Neural cell (in vitro differentiated cells): ENCODE data around the gene ACD. TPM values are rescaled to one million over a fixed set of nuclear protein-coding genes. Genes with fewer than 3 reads are reported as not detected.
A peak's percentile ranks its signal among the peaks of the same experiment; 100 is the strongest.

ENCODE experiments used
- H2AFZ ChIP-seq: fragments of 200-600, 300-800 bp; sonication (generic), shearing (Covaris generic); 2 replicates; pipeline ENCODE4 v1.6.0; 2014; ENCODE audit warnings: low read depth, mild to moderate bottlenecking, antibody characterized with exemption, low read length, moderate library complexity
- H3F3A ChIP-seq: fragments of 200-600 bp; shearing (Covaris generic); 2 replicates; pipeline ENCODE4 v1.6.1; 2016; ENCODE audit warnings: mild to moderate bottlenecking, moderate library complexity, mixed read lengths, antibody characterized with exemption, low read length; ENCODE audit not compliant: insufficient read depth, poor library complexity, severe bottlenecking
- H3K27ac ChIP-seq: fragments of 200-600, 300-800 bp; sonication (generic), shearing (Covaris generic); 2 replicates; pipeline ENCODE4 v1.5.1; 2014; ENCODE audit warnings: mild to moderate bottlenecking, low read length, moderate library complexity
- H3K27me3 ChIP-seq: fragments of 300-800, 200-600 bp; sonication (generic), shearing (Covaris generic); 2 replicates; pipeline ENCODE4 v1.6.0; 2014; ENCODE audit warnings: mild to moderate bottlenecking, low read depth, low read length, moderate library complexity; ENCODE audit not compliant: insufficient read depth
- H3K36me3 ChIP-seq: fragments of 300-800, 200-600 bp; sonication (generic), shearing (Covaris generic); 2 replicates; pipeline ENCODE4 v1.5.1; 2014; ENCODE audit warnings: mild to moderate bottlenecking, antibody characterized with exemption, low read length, moderate library complexity; ENCODE audit not compliant: insufficient read depth
- H3K4me2 ChIP-seq: fragments of 300-800, 200-600 bp; sonication (generic), shearing (Covaris generic); 2 replicates; pipeline ENCODE4 v1.6.0; 2014; ENCODE audit warnings: mild to moderate bottlenecking, low read length
- H3K4me3 ChIP-seq: fragments of 300-800, 200-600 bp; sonication (generic), shearing (Covaris generic); 2 replicates; pipeline ENCODE4 v1.5.1; 2014; ENCODE audit warnings: mild to moderate bottlenecking, low read length, moderate library complexity
- H3K79me2 ChIP-seq: fragments of 200-600 bp; shearing (Covaris generic); replicated peaks from 2 replicates; pipeline ENCODE4 v1.6.0; 2014; ENCODE audit warnings: mild to moderate bottlenecking, low read length, moderate library complexity; ENCODE audit not compliant: insufficient read depth
- H3K9ac ChIP-seq: fragments of 300-800, 200-600 bp; sonication (generic), shearing (Covaris generic); 2 replicates; pipeline ENCODE4 v1.6.1; 2016; ENCODE audit warnings: mild to moderate bottlenecking, low read length, mixed read lengths
- H3K9me2 ChIP-seq: fragments of 200-600 bp; shearing (Covaris generic); 2 replicates; pipeline ENCODE4 v1.6.1; 2016; ENCODE audit warnings: mild to moderate bottlenecking, low read length, mixed read lengths; ENCODE audit not compliant: insufficient read depth
- H3K9me3 ChIP-seq: fragments of 200-600, 300-800 bp; sonication (generic), shearing (Covaris generic); 2 replicates; pipeline ENCODE4 v1.6.1; 2016; ENCODE audit warnings: mild to moderate bottlenecking, mixed run types, low read length, moderate library complexity, mixed read lengths
- H4K20me1 ChIP-seq: fragments of 200-600 bp; shearing (Covaris generic); 2 replicates; pipeline ENCODE4 v1.6.1; 2016; ENCODE audit warnings: mild to moderate bottlenecking, mixed run types; ENCODE audit not compliant: insufficient read depth
- EP300 ChIP-seq: fragments of 450-650 bp; conservative IDR thresholded peaks from 2 replicates; pipeline ENCODE4 v1.6.1; 2014; ENCODE audit warnings: antibody characterized with exemption, mild to moderate bottlenecking, moderate library complexity; ENCODE audit not compliant: poor library complexity, severe bottlenecking
- EZH2 ChIP-seq: fragments of 200-600, 300-800 bp; shearing (Covaris generic), sonication (generic); IDR thresholded peaks from 2 replicates; pipeline ENCODE4 v1.6.1; 2014; ENCODE audit warnings: antibody characterized with exemption, low read length, borderline replicate concordance, mild to moderate bottlenecking; ENCODE audit not compliant: insufficient read depth, poor library complexity, severe bottlenecking
- MXI1 ChIP-seq: fragments of 450-650 bp; conservative IDR thresholded peaks from 2 replicates; pipeline ENCODE4 v1.6.1; 2014; ENCODE audit warnings: antibody characterized with exemption, mild to moderate bottlenecking; ENCODE audit not compliant: poor library complexity, severe bottlenecking
- POLR2AphosphoS5 ChIP-seq: IDR thresholded peaks from 2 replicates; pipeline ENCODE4 v1.6.1; 2012
- RAD21 ChIP-seq: fragments of 450-650 bp; conservative IDR thresholded peaks from 2 replicates; pipeline ENCODE4 v1.6.1; 2014; ENCODE audit warnings: antibody characterized with exemption, mild to moderate bottlenecking, moderate library complexity
- SMC3 ChIP-seq: fragments of 450-650 bp; conservative IDR thresholded peaks from 2 replicates; pipeline ENCODE4 v1.6.1; 2014; ENCODE audit warnings: antibody characterized with exemption, mild to moderate bottlenecking, moderate library complexity; ENCODE audit not compliant: poor library complexity
- TAF1 ChIP-seq: IDR thresholded peaks from 2 replicates; pipeline ENCODE4 v1.6.1; 2012; ENCODE audit warnings: low read depth
- polyA plus RNA-seq: library from polyadenylated mRNA; depleted of rRNA; stranded (reverse); fragments of >200 nt; gene quantifications from 2 replicates; pipeline ENCODE4 v1.2.3, GENCODE V29; 2014
- TF ChIP-seq, protein P1 (sequence below): IDR thresholded peaks from 2 replicates; pipeline ENCODE4 v1.6.1; 2012; ENCODE audit warnings: borderline replicate concordance
- TF ChIP-seq, protein P2 (sequence below): fragments of 450-650 bp; IDR thresholded peaks from 2 replicates; pipeline ENCODE4 v1.5.1; 2014; ENCODE audit warnings: antibody characterized with exemption, mild to moderate bottlenecking, moderate library complexity; ENCODE audit not compliant: poor library complexity, severe bottlenecking

The ACD gene
- polyA plus RNA-seq, 1 donor from 2014 or later, result 98.6 TPM

DNA sequence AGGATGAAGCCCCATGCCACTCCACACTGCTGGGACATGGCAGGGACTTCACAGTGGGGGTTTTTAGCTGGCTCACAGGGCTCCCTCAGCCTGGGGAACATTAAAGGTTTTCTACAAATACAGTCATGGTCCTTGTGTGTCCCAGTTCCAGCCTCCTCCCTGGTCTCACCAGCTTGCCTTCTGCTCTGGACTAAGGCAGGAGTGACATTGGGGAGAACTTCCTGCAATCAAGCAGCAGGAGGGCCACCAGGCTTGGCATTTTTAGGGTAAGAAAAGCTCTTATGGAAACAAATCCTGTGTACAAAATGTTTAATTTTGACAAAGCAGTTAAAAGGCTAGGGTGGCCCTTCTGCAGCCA lies 2.6 kb upstream of the ACD start:
- no peaks in the 10 kb centered on the region for H3K36me3 ChIP-seq
- H3K27ac ChIP-seq, result no peak overlapping the region
- H2AFZ ChIP-seq, result no peak overlapping the region
- no peak for TF ChIP-seq TAF1
- TF ChIP-seq POLR2AphosphoS5, result no peak
- no peak for TF ChIP-seq SMC3
- no peak for TF ChIP-seq RAD21
- no peak for TF ChIP-seq EZH2
- TF ChIP-seq, protein P1, sequence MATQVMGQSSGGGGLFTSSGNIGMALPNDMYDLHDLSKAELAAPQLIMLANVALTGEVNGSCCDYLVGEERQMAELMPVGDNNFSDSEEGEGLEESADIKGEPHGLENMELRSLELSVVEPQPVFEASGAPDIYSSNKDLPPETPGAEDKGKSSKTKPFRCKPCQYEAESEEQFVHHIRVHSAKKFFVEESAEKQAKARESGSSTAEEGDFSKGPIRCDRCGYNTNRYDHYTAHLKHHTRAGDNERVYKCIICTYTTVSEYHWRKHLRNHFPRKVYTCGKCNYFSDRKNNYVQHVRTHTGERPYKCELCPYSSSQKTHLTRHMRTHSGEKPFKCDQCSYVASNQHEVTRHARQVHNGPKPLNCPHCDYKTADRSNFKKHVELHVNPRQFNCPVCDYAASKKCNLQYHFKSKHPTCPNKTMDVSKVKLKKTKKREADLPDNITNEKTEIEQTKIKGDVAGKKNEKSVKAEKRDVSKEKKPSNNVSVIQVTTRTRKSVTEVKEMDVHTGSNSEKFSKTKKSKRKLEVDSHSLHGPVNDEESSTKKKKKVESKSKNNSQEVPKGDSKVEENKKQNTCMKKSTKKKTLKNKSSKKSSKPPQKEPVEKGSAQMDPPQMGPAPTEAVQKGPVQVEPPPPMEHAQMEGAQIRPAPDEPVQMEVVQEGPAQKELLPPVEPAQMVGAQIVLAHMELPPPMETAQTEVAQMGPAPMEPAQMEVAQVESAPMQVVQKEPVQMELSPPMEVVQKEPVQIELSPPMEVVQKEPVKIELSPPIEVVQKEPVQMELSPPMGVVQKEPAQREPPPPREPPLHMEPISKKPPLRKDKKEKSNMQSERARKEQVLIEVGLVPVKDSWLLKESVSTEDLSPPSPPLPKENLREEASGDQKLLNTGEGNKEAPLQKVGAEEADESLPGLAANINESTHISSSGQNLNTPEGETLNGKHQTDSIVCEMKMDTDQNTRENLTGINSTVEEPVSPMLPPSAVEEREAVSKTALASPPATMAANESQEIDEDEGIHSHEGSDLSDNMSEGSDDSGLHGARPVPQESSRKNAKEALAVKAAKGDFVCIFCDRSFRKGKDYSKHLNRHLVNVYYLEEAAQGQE, result no peak
- TF ChIP-seq EP300, result no peak
- TF ChIP-seq, protein P2, sequence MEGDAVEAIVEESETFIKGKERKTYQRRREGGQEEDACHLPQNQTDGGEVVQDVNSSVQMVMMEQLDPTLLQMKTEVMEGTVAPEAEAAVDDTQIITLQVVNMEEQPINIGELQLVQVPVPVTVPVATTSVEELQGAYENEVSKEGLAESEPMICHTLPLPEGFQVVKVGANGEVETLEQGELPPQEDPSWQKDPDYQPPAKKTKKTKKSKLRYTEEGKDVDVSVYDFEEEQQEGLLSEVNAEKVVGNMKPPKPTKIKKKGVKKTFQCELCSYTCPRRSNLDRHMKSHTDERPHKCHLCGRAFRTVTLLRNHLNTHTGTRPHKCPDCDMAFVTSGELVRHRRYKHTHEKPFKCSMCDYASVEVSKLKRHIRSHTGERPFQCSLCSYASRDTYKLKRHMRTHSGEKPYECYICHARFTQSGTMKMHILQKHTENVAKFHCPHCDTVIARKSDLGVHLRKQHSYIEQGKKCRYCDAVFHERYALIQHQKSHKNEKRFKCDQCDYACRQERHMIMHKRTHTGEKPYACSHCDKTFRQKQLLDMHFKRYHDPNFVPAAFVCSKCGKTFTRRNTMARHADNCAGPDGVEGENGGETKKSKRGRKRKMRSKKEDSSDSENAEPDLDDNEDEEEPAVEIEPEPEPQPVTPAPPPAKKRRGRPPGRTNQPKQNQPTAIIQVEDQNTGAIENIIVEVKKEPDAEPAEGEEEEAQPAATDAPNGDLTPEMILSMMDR, result no peak
- no peak for TF ChIP-seq MXI1
- no peak overlapping the region for H3K4me3 ChIP-seq
- H3K9me2 ChIP-seq, result no peaks in the 10 kb centered on the region
- no peaks in the 10 kb centered on the region for H3K27me3 ChIP-seq
- H4K20me1 ChIP-seq, result no peaks in the 10 kb centered on the region
- H3K79me2 ChIP-seq, result peaks cover 15% of the 10 kb centered on the region
- no peak overlapping the region for H3K9ac ChIP-seq
- H3K9me3 ChIP-seq, result no peaks in the 10 kb centered on the region
- H3F3A ChIP-seq, result no peaks in the 10 kb centered on the region
- no peak overlapping the region for H3K4me2 ChIP-seq

DNA sequence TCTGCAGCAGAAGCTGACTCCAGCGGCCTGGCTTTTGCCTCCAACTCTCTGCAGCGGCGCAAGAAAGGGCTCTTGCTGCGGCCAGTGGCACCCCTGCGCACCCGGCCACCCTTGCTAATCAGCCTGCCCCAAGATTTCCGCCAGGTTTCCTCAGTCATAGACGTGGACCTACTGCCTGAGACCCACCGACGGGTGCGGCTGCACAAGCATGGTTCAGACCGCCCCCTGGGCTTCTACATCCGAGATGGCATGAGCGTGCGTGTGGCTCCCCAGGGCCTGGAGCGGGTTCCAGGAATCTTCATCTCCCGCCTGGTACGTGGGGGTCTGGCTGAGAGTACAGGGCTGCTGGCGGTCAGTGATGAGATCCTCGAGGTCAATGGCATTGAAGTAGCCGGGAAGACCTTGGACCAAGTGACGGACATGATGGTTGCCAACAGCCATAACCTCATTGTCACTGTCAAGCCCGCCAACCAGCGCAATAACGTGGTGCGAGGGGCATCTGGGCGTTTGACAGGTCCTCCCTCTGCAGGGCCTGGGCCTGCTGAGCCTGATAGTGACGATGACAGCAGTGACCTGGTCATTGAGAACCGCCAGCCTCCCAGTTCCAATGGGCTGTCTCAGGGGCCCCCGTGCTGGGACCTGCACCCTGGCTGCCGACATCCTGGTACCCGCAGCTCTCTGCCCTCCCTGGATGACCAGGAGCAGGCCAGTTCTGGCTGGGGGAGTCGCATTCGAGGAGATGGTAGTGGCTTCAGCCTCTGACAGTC lies 2.0 kb upstream of the ACD start:
- H3K9me3 ChIP-seq, result no peaks in the 10 kb centered on the region
- TF ChIP-seq TAF1, result no peak
- no peak for TF ChIP-seq EP300
- no peak for TF ChIP-seq POLR2AphosphoS5
- TF ChIP-seq, protein P2, result no peak
- no peak for TF ChIP-seq MXI1
- TF ChIP-seq, protein P1, result no peak
- peak overlapping the region; percentile 97 for H3K27ac ChIP-seq
- H3K4me3 ChIP-seq, result peak overlapping the region; percentile 100
- H3K4me2 ChIP-seq, result peak overlapping the region; percentile 80
- no peaks in the 10 kb centered on the region for H3K9me2 ChIP-seq
- peaks cover 15% of the 10 kb centered on the region for H3K79me2 ChIP-seq
- no peaks in the 10 kb centered on the region for H3K27me3 ChIP-seq
- no peaks in the 10 kb centered on the region for H4K20me1 ChIP-seq
- peak overlapping the region; percentile 96 for H3K9ac ChIP-seq
- H3K36me3 ChIP-seq, result no peaks in the 10 kb centered on the region
- H3F3A ChIP-seq, result no peaks in the 10 kb centered on the region
- H2AFZ ChIP-seq, result no peak overlapping the region
